GM13977 (cell line): ENCODE data around the gene ZNF319.

ENCODE experiments used
- DNase-seq: peaks from one replicate; pipeline ENCODE4 v3.0.0; 2012; ENCODE audit warnings: low spot score
- in situ Hi-C: fragments of 300-500 bp; cut with MboI; formaldehyde crosslinking; loops from one replicate; pipeline ENCODE4 v1.12.0; 2022; ENCODE audit warnings: low sequenced_read_pairs, low pct_unique_long_range_greater_than_20kb, mixed read lengths, inconsistent platforms; ENCODE audit not compliant: unreplicated experiment
- TF ChIP-seq, protein P1 (sequence below): IDR thresholded peaks from 2 replicates; pipeline ENCODE4 v1.5.1; 2012; ENCODE audit warnings: mild to moderate bottlenecking, control low read depth; ENCODE audit not compliant: insufficient read depth; ENCODE audit errors: extremely low read depth, missing control alignments

ZNF319 gene

GRCh38 chr16:58042001-58042885 is 41.8 kb upstream of the ZNF319 start:
- TF ChIP-seq, protein P1, sequence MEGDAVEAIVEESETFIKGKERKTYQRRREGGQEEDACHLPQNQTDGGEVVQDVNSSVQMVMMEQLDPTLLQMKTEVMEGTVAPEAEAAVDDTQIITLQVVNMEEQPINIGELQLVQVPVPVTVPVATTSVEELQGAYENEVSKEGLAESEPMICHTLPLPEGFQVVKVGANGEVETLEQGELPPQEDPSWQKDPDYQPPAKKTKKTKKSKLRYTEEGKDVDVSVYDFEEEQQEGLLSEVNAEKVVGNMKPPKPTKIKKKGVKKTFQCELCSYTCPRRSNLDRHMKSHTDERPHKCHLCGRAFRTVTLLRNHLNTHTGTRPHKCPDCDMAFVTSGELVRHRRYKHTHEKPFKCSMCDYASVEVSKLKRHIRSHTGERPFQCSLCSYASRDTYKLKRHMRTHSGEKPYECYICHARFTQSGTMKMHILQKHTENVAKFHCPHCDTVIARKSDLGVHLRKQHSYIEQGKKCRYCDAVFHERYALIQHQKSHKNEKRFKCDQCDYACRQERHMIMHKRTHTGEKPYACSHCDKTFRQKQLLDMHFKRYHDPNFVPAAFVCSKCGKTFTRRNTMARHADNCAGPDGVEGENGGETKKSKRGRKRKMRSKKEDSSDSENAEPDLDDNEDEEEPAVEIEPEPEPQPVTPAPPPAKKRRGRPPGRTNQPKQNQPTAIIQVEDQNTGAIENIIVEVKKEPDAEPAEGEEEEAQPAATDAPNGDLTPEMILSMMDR = no peak
- peak; percentile 31 for DNase-seq
- in situ Hi-C loops = no loop called here

GRCh38 chr16:58041628-58041955 is 41.1 kb upstream of the ZNF319 start:
- in situ Hi-C loops = no loop called here

DNA sequence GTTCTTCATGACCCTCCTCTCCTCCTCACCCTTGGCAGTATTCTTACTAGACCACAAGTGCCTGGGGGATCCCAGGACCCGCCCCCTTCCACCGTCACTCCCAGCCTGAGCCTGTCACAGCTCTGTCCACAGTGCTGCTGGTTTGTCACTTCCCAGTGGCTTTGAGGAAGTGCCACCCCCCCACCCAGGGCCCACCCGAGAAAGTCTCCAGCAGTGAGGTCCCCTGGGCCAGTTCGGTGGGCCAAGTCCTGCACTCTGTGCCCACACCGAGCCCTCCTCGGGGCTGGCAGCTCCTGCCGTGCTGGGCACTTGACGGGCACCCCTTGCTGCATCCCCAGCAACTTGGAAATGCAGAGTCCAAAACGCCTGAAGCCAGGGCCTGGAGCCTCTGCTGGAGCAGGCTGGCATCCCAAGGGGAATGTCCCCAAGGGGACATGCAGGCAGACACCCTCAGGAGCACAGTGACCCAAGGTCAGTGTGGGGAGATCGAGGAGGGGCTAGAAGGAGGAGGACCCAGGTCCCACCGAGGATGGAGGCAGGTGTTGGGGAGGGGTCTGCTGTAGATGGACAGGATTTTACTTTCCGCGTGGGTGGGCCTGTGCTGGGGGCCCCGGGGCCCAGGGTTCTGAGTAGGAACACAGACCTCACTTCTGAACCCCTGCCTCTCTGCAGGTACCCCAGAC is 40.6 kb upstream of the ZNF319 start:
- in situ Hi-C loops = no loop called here
- TF ChIP-seq, protein P1 = no peak
- DNase-seq = peak; percentile 22

More at GRCh38 chr16:58041628-58041955, 41.1 kb upstream of the ZNF319 start:
- DNase-seq = no peak
- TF ChIP-seq, protein P1 = no peak

DNA sequence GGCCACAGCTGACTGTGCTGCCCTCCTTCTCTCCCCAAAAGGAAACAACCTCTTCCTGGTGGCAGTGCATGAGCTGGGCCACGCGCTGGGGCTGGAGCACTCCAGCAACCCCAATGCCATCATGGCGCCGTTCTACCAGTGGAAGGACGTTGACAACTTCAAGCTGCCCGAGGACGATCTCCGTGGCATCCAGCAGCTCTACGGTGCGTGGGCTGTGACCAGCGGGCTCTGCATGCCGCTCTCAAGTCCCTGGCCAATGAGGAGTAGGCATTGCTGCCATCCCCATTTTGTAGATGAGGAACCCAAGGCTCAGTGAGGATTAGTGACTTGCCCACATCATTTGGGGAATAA is 40.0 kb upstream of the ZNF319 start:
- TF ChIP-seq, protein P1 = no peak
- in situ Hi-C loops = no loop called here
- no peak for DNase-seq

GRCh38 chr16:58039829-58040495 is 39.5 kb upstream of the ZNF319 start:
- TF ChIP-seq, protein P1 = no peak
- DNase-seq = peak; percentile 15
- in situ Hi-C loops = no loop called here

GRCh38 chr16:58038219-58038641 is 37.8 kb upstream of the ZNF319 start:
- in situ Hi-C loops = no loop called here
- TF ChIP-seq, protein P1 = no peak

More at GRCh38 chr16:58038219-58038641, 37.8 kb upstream of the ZNF319 start:
- peak; percentile 26 for DNase-seq
